ENCODE results near the gene MAPK7.

Gene MAPK7

GRCh38 chr17:19379361-19380065, 1.2 kb downstream of the MAPK7 start:
- peak overlapping the region; percentile 85 to 94 for H3K4me3 ChIP-seq (replicated peaks in 1 of 2; ENCODE audit: low read depth in 2 of 2, low read length in 2 of 2)
- DNase-seq (ENCODE audit: low read depth in 2 of 2): no peak

DNA sequence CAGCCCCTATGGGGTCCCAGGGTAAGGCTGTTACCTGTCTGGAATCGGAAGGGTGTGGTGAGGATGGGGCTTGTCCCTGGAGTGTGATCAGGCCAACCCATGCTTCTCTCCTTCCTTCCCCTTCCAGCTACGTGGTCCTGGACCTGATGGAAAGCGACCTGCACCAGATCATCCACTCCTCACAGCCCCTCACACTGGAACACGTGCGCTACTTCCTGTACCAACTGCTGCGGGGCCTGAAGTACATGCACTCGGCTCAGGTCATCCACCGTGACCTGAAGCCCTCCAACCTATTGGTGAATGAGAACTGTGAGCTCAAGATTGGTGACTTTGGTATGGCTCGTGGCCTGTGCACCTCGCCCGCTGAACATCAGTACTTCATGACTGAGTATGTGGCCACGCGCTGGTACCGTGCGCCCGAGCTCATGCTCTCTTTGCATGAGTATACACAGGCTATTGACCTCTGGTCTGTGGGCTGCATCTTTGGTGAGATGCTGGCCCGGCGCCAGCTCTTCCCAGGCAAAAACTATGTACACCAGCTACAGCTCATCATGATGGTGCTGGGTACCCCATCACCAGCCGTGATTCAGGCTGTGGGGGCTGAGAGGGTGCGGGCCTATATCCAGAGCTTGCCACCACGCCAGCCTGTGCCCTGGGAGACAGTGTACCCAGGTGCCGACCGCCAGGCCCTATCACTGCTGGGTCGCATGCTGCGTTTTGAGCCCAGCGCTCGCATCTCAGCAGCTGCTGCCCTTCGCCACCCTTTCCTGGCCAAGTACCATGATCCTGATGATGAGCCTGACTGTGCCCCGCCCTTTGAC, 2.4 kb downstream of the MAPK7 start:
- TF ChIP-seq, protein P1, sequence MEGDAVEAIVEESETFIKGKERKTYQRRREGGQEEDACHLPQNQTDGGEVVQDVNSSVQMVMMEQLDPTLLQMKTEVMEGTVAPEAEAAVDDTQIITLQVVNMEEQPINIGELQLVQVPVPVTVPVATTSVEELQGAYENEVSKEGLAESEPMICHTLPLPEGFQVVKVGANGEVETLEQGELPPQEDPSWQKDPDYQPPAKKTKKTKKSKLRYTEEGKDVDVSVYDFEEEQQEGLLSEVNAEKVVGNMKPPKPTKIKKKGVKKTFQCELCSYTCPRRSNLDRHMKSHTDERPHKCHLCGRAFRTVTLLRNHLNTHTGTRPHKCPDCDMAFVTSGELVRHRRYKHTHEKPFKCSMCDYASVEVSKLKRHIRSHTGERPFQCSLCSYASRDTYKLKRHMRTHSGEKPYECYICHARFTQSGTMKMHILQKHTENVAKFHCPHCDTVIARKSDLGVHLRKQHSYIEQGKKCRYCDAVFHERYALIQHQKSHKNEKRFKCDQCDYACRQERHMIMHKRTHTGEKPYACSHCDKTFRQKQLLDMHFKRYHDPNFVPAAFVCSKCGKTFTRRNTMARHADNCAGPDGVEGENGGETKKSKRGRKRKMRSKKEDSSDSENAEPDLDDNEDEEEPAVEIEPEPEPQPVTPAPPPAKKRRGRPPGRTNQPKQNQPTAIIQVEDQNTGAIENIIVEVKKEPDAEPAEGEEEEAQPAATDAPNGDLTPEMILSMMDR (IDR thresholded peaks at IDR 0.05; ENCODE audit: low read depth, low read length): no peak
- DNase-seq (ENCODE audit: low read depth in 2 of 2): no peak
- H3K4me3 ChIP-seq (replicated peaks in 1 of 2; ENCODE audit: low read depth in 2 of 2, low read length in 2 of 2): no peak overlapping the region

More at GRCh38 chr17:19379361-19380065, 1.2 kb downstream of the MAPK7 start:
- TF ChIP-seq, protein P1 (IDR thresholded peaks at IDR 0.05; ENCODE audit: low read depth, low read length): no peak

DNA sequence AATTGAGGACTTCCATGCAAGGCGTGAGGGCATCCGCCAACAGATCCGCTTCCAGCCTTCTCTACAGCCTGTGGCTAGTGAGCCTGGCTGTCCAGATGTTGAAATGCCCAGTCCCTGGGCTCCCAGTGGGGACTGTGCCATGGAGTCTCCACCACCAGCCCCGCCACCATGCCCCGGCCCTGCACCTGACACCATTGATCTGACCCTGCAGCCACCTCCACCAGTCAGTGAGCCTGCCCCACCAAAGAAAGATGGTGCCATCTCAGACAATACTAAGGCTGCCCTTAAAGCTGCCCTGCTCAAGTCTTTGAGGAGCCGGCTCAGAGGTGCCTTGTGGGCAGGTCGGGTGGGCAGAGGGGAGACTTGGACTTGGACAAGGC, 3.1 kb downstream of the MAPK7 start:
- DNase-seq (ENCODE audit: low read depth in 2 of 2): no peak
- TF ChIP-seq, protein P1 (IDR thresholded peaks at IDR 0.05; ENCODE audit: low read depth, low read length): no peak
- no peak overlapping the region for H3K4me3 ChIP-seq (replicated peaks in 1 of 2; ENCODE audit: low read depth in 2 of 2, low read length in 2 of 2)

GRCh38 chr17:19381741-19382444, 3.6 kb downstream of the MAPK7 start:
- TF ChIP-seq, protein P1 (IDR thresholded peaks at IDR 0.05; ENCODE audit: low read depth, low read length): no peak
- no peak for DNase-seq (ENCODE audit: low read depth in 2 of 2)
- no peak overlapping the region for H3K4me3 ChIP-seq (replicated peaks in 1 of 2; ENCODE audit: low read depth in 2 of 2, low read length in 2 of 2)

DNA sequence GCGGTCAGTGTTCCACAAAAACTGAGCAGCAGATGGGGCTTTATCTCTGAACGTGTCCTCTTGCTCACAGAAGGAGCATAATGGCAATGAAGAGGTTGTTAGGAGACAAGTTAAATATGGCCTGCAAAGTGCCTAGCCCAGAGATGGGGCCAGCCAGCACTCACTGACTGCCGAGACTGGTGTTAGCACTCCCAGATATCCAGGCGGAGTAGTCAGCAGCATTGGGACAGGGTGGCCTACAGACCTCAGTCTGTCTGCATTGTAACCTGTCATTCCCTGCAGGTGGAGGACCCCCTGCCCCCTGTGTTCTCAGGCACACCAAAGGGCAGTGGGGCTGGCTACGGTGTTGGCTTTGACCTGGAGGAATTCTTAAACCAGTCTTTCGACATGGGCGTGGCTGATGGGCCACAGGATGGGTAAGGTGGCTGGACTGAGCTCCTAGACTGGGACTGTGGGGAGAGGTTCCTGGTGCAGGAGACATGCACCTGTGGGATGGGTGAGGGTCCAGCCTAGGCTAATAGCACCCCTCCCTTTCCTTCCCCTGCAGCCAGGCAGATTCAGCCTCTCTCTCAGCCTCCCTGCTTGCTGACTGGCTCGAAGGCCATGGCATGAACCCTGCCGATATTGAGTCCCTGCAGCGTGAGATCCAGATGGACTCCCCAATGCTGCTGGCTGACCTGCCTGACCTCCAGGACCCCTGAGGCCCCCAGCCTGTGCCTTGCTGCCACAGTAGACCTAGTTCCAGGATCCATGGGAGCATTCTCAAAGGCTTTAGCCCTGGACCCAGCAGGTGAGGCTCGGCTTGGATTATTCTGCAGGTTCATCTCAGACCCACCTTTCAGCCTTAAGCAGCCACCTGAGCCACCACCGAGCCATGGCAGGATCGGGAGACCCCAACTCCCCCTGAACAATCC, 4.5 kb downstream of the MAPK7 start:
- TF ChIP-seq, protein P1 (IDR thresholded peaks at IDR 0.05; ENCODE audit: low read depth, low read length): no peak
- H3K4me3 ChIP-seq (replicated peaks in 1 of 2; ENCODE audit: low read depth in 2 of 2, low read length in 2 of 2): no peak overlapping the region
- no peak for DNase-seq (ENCODE audit: low read depth in 2 of 2)
